GM18517 (cell line): Measurements from ENCODE around the gene SORCS2.

Experiments
- ATAC-seq: cut with Tn5 transposase; IDR thresholded peaks from one replicate; pipeline ENCODE4 v1.9.1; 2021; ENCODE audit warnings: mild to moderate bottlenecking, moderate library complexity; ENCODE audit not compliant: unreplicated experiment

Gene SORCS2

DNA sequence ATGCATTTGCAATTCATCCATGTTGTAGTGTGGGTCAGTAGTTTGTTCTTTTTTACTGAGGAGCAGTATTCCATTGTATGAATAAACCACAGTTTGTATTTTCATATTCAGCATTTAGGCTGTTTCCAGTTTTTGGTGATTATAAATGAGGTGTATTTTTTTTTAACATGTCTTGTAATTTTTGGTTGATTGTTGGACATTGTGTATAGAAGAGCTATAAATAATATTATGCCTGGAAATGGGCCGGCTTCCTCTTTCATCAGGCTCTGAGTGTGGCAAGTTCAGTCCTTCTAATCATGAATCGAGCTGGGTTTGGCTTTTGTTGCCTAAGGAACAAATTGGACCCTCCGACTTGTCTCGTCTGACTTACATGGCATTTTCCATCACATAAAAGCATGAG, 126.7 kb downstream of the SORCS2 start:
- no peak for ATAC-seq

DNA sequence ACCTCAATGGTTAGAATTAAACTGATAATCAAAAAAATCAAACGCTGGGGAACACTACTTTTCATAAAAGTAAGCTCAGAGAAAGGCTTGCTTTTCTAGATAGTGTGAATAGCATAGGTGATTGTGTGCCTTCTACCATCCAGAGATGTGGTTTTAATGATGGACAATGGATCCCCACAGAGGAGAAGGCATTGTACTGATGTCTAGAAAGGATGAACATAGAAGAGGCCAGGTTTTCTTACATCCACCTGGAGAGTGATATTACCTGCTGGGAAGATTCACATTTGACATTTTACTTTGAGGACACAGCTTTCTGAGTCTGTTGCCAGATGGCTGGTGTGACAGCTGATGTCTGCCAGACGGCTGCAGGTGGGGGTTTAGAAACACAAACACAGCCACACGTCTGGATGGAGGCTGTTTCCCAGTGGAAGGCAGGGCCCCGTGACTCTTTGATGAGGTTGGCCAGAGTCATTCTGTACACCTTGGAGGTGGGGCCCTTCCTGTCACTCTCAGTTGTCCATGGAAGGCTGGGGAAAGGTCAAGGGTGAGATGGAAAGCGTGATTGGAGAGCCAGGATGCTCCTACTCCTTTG, 128.0 kb downstream of the SORCS2 start:
- ATAC-seq, result no peak

DNA sequence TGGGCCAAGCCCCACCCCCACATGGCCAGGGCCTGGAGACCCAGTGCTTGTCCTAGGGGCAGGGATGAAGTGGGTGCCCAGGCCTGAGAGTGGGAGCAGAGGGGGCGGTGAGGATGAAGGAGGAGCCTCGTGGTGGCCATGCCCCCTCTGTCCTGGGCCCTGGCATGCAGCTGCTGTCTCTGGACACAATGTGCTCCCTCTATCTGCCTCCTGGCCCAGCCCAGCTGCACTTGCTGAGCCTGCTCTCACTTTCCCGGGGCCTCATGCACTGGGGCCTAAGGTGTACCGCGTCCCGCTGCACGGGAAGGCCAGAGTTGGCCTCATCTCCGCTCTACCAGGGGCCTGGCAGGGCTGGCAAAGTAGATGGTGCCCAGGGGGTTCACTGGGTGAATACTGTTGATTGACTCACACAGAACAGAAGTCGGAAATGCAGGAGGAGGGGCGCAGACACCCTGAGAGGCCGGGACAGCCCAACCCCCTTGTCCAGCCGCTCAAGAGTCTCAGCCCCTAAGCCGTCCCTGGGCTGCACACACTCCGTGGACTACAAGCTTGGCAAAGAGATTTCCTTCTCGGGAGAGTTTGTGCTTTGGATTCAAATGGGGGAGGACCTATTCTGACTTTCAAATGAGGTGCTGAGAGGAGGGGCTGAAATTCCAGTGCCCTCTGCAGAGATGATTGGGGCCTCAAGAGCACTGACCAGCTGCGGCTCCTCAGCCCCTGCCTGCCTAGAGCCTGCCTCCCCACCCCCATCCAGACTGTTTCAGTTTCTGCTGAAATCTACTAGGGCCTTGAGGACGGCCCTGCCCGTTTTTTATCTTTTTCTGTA, 130.0 kb downstream of the SORCS2 start:
- no peak for ATAC-seq

DNA sequence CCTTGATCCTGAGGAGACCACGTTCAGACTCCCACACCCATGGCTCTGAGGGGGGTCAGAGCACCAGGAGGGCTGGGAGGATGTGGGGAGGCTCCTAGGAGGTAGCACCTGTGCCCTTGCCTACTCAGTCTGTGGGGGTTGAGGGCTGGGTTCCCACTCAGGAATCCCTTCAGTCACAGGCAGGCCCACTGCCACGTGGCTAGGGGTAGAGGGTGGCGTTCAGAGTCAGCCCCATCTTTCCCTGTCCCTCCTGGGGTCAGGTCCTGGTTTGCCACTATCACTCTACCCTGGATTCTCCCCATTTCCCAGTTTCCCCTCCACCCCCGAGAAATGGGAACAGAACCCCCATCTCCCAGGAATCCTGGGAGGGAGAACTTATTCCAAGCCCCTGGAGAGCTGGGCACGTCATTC, 131.1 kb downstream of the SORCS2 start:
- no peak for ATAC-seq

DNA sequence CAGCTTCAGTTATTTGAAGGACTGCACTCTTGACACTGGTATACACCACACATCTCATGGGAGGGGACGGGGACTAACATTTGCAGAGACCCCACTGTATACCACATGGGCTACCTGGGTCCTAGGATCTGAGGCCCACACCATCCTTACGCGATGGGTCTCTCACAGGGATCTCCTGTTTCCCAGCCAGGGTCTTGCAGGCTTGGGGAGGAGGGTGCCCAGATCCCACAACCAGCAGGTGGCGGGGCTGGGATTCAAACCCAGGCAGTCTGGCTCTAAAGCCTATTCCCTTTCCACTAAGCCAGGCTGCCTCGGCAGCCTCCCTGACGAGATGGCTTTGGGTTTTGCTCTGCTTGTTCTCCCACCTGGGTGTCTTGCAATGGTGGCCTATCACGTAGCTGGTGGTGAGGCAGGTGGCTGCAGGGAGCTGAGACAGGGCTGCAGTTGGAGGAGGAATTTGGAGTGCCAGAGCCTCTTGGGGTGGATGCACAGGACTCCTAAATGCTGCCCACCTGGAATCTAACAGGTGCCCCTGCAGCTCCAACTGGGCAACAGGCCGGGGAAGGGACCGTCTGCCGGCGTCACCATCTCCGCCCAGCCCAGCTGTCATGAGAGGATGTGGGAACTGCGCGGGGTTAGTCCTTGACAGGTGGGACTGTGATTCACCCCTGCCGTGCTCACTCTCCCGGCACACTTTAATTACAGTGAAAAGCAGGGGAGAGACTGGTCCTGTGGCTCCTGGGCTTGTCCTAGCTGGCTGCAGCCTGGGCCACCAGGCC, 131.7 kb downstream of the SORCS2 start:
- ATAC-seq, result no peak

DNA sequence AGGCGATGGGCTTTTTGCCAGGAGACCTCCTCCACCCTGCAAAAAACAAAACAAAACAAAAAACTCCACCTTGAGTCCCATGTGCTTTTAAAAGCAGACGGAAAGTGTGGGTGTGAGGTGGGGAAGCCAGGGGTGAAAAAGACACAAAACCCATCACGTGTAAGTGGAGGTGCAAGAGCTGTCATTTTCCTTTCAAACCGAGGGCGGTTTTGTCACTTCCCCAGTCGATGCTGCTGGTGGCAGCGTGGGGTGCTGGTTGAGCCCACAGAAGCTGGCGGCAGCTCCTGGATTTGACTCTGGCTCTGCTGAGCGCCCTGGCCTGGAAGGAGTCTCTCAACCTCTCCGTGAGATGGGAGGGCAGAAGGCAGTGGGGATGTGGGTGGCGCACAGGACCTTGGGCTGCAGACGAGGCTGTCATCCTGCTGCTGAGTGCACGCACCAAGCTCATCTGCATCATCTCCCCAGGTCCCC, 132.3 kb downstream of the SORCS2 start:
- ATAC-seq, result no peak

DNA sequence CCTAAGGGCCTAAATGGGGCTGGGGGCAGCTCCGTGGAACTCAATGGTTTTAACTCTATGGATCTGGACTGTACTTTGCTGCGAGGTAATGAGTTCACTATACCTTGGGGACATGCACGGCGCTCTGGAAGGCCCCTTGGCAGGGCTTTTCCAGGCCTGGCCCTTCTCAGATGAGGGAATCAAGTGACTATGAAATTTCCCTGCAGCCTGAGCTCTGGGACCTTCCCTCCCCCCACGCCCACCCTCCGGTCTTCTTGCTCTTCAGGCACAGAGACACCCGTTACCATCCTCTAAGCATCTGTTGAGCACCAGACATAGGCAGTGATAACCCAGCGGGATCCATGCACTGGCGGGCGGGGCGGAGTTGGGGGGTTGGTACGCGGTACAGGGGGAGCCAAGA, 133.2 kb downstream of the SORCS2 start:
- ATAC-seq, result no peak

DNA sequence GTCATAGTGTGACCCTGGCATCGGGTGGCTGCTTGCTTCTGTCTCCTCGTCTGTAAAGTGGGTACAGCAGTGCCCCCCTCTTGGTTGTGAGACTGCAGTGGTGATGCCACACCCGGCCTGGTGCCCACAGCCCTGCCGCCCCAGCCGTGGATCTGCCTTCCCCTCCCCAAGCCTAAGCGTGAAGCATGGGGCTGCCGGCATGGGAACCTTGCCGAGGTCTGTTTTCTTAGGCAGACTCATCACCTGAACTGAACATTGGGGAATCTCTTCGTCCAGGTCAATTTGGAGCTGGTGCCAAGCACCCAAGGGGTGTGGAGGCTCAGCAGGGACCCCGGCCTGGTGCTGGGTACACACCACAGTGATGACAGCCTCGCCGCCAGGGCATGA, 134.0 kb downstream of the SORCS2 start:
- no peak for ATAC-seq

DNA sequence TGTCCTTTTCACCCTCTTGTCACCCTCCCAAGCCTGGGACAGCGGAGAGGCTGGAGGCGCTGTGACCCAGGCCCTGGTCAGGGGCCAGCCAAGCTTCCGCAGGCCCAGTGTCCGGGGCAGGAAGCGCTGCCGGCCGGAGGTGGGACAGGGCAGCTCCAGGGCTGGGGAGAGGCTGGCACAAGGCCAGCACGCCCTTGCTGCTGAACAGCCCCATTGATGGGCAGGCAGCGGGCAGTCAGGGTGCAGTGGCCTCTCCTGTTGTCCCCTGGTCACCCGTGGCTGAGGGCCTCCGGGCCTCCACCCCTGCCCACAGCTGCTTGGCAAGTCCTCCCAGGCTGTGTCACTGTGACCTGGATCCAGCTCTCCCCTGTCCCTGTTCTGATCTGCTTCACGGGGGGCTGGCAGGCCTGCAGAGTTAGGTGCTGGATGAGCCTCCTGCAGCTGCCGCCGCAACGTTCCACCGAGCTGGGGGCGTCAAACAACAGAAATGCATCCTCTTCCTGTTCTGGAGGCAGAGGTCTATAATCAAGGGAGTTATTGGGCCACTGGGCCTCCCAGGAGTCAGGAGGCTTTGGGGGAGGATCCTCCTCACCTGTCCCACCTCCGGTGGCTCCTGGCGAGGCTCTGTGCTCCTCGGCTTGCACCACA, 134.5 kb downstream of the SORCS2 start:
- no peak for ATAC-seq

DNA sequence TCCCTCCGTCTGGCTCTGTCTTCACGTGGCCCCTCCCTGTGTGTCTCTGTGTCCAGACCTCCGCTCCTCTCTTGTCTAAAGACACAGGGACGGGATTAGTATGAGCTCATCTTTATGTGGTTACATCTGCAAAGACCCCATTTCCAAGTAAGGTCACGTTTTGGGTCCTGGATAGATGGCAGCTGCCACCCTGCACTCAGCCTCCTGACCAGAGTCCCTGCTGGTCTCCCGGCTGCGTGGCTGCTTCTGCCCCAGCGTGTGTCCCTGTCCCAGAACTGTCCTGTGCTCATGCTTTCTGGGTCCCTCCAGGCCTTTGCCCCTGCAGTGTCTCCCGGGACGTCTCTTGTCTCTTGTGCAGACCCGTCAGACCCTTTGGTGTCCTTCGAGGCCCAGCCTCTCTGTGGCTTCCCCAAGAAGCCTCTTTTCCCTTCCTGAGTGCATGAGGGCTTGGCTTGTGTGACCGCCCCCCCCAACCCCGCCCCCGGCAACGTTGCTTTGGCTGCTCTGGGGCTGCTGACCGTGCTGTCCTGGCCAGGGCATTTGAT, 135.1 kb downstream of the SORCS2 start:
- no peak for ATAC-seq

DNA sequence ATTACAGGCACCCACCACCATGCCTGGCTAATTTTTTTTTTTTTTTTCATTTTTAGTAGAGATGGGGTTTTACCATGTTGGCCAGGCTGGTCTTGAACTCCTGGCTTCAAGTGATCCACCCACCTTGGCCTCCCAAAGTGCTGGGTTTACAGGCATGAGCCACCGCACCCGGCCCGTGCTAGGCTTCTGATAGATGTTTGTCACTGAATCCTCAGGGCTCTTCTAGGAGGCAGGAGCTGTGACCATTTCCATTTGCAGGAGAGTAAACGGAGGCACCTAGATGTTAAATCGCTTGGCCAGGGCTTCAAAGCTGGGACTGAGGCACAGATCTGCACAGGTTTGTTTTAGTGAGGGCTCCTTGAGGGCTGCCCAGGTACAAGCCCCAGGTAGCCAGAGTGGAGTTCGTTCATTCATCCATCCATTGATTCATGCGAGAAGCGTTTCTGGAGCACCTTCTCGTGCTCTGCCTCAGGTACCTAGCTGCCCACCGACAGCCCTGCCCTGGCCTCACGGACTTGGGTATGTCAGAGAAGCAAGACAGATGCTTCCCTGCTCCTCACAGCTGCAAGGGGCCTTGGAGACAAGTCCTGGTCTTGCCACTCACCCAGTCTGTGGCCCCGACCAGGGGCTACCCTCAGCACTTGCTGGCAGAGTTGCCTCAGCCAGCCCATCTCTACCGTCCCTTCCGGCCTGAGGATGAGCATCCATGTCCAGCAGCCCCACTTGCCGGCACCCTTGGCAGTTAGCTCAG, 136.0 kb downstream of the SORCS2 start:
- no peak for ATAC-seq

DNA sequence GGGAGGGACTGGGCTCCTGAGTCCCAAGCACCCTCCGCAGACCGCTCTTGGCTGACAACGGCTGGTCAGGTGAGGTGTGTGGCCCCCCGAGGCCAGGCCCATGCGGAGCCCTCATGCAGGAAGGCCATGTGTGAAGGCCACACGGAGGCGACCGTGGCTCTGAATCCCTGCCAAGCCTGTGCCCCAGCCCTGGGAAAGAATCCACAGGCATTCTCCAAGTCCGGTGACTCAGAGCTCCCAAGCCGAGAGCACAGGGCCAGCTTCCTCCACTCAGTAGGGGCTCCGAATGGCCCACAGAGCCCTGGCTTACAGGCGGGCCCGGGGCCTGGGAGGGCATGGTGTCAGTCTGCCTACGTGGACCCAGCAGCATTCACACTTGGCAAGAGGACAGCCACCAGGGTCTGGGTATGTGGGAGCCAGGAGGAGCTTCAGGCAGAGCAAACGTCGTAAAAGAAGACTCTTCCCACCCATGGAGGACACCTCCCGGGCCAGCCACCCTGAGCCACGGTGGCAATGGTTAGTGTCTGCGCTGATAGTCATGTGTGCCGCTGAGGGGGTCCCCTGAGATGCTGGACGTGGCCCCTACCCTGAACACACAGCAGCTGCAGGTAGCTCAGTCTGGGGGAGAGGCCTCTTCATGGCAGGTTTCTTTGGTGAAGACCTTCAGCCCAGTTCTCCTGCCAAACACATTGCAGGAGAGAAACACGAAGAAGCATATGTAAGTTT, 136.7 kb downstream of the SORCS2 start:
- ATAC-seq, result no peak

DNA sequence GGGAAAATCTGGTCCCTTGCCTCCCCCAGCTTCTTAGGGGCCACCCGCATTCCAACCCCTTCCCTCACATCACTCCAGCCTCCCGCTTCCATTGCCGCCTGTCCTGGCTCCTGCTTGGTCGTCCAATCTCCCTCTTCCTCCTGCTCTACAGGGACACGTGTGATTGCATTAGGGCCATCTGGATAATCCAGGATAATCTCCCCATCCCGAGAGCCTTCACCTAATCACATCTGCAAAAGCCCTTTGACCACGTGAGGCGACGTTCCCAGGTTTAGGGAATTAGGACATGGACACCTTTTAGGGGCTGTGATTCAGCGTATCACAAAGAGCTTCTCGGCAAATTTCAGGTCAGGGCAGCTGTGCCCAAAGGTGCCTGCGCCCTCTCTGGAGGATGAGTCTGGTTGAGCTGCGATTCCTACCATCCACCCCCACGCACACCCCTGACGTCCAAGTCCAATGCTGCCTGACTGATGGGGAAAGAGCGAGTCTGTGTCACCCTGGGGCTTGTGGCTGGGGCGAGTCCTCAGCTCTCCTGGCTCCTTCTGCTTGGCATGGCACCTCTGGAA, 137.8 kb downstream of the SORCS2 start:
- ATAC-seq, result no peak

DNA sequence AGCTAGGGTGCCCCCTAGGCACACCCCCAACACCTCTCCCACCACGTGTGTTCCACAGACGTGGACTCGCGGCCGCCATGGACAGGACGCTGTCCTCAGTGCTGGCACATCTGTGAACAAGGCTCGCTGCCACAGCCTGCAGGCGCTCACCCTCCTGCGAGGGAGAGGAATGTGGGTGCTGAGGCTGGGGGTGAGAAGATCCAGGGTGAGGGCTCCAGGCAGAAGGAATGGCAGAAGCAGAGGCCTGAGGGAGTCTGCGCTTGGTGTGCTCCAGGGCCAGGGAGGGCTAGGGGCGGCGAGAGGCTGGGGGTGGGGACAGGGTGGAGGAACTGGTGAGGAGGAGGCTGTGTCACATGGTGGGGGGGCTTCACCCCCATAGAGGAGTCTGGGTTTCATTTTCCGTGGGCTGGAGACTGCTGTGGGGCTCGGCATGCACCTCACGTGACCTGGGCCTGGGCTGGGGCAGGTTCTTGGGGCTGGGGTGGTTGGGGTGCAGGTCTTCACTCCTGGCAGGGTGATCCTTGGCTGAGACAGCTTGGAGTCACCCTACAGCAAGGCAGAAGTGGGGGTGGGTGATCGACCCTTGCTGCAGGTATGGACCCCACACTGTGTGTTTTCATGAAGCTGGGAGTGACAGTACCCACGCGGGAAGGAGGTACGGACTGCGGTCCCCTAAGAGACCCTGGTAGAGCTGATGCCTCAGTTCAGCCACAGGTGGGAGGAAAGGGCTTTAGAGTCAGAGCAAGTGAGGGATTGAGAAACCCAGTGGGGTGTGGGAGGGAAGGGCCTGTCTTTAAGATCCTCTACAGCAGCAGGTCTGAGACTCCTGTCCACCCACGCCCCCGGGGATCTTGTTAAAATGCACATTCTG, 138.7 kb downstream of the SORCS2 start:
- ATAC-seq, result no peak

DNA sequence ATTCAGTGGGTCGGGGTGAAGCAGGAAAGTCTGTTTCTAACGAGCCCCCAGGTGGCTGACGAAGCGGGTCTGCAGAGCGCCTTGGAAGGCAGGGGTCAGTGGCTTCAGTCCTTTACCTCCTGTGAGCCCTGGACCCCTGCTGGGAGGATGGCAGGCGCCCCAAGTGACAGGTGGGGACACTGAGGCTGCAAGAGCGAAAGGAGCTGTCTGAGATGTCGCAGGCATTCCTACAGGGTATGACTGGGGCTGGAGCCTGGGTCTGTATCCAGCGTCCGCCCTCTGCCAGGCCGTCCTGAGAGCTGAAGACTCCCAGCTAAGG, 139.3 kb downstream of the SORCS2 start:
- ATAC-seq, result no peak

DNA sequence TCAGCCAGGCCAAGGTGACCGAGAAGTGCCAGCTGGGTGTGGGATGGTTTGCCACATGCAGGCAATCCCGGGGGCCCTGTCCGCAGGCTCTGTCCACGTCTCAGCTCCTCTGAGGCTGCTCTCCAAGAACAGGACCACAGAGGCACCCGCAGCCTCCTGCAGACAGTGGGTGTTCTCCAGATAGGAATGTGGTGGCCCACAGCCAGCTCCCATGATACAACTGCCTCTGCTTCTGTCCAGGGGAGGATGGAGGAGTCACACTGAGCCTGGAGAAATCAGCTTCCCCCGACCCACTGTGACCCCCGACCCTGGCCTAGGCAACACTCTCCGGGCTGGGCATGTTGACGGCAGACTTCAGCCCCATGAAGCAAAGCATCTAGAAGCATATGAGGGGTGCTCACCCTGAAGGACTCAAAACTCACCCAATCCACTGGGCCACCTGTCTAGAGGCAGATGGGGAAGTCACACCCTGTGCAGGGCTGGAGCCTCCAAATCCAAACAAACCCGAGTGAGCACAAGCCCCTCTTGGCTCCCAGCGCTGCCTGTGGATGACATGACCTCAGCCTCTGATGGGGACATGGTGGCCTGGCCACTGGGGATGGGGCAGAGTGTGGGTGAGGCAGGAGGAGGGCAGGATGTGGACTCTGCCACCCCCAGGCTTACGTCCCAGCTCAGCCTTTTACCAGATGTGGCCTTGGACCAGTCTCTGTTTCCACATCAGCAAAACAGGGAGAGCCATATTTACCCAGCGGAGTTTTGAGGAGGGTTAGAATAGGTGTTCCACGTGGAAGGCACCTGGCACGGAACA, 140.1 kb downstream of the SORCS2 start:
- no peak for ATAC-seq

DNA sequence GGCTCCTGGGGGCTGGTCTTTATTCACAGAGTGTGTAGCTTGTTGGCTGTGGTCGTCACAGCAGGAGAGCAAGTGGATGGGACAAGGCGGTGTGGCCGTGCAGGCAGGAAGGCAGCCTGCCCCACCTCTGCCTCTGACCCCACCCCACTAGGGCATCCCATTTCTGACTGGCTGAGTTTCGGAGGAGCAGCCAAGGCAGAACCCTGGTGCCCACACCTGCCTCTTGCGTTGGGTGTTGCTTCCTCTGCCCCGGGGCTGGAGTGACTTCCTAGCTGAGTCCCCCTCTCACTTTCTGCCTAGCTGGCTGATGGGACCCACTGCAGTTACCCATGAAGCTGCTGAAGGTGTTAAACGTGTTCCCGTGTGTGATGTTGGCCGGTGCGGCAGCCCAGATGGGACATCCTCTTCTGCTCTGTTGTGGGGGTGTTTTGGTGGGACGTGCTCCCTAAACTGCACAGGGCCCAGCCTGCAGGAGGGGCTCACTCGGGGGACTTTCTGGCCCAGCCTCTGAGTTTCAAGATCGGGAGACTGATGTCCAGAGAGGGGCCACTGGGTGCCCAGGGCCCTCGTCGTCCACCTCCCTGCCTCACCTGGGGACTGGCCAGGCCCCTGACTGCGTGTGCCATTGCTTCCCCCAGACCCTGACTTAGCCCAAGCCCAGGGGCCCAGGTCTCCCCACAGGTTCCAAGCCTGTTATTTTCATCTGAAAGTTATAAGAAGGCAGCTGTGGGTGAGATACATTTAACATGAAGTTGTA, 140.9 kb downstream of the SORCS2 start:
- ATAC-seq, result no peak
